Stimulated activated CD8-positive, alpha-beta memory T cell treated with anti-CD3 and anti-CD28 coated beads, Interleukin-2, amount 100 ng/mL, for 48 hours (primary cell): ENCODE results near the gene TMEM252.

ENCODE experiments used
- DNase-seq, 2 donors: peaks; one replicate each; pipeline ENCODE4 v3.0.0-alpha.2; 2020; ENCODE audit warnings: low read depth in 2 of 2

The TMEM252 gene

DNA sequence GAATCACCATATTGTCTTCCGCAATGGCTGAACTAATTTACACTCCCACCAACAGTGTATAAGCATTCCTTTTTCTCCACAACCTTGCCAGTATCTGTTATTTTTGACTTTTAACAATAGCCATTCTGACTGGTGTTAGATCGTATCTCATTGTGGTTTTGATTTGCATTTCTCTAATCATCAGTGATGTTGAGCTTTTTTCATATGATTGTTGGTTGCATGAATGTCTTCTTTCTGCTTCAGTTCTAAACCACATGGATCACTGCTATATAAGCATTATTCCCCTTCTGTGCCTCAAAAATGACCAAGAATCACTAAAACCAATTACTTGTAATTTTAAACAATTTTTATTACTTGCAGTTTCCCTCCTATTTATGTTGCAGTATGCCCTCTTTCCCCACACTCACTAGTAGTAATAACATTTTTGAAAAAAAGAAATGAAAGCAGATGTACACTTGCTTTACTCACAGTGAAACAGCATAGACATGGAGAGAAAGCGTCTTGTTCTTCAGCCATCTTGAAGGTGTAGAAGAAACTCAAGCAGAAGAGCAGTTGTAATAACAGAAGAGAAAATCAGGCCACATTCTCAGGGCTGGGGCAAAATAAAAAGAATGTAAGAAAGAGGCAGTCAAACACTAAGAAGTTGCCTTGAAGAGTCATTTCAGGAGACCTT lies 4.5 kb upstream of the TMEM252 start:
- DNase-seq, result no peak

DNA sequence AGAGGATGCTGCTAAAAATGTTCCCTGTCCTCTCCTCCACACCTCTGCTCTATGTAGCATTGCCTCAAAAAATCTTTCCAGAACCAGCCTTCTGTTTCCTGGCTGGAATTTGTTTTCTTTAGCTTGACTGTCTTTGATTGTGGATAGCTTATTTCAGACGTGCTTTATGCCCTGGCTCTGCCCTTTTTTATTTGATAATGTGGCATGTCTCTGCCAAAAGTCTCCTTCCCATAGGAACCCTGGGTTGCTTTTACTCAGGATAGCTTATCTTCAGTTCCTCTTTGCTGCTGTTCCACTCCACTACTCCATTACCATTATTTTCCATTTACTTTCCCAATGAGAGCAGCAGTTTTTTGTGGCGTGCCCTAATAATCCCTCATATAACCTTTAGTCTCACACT lies 885 bp upstream of the TMEM252 start:
- no peak for DNase-seq

DNA sequence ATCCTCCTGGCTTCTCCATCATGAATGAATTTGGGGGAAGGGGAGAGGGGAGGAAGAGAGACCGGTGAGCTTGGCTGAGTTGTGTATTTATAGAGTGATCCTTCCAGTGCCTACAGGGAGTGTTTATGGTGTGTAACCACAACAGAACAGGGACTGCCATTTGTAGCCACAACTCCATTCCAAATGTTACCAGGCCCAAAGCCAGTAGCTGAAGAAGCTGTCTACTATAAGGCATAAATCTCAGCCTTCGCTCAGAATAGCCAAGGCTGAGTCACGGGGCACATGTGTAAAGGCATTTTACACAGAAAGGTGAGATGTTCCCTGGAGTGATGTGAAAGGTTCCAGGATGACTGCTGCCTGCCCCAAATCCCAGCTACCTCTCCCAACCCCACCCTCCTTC lies 2.5 kb downstream of the TMEM252 start:
- no peak for DNase-seq

DNA sequence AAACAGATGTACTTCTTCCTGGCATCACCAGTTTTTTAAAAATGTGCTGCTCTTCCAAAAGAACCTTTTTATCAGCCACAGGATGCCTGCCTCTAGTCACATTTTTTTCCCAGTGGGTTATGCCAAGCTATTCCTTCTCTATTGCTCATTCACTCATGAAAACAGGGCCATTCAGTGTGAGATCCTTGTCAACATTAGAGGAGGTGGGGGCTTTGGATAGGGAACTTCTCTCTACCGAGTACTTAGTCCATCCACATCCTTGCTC lies 3.1 kb downstream of the TMEM252 start:
- DNase-seq, result no peak

DNA sequence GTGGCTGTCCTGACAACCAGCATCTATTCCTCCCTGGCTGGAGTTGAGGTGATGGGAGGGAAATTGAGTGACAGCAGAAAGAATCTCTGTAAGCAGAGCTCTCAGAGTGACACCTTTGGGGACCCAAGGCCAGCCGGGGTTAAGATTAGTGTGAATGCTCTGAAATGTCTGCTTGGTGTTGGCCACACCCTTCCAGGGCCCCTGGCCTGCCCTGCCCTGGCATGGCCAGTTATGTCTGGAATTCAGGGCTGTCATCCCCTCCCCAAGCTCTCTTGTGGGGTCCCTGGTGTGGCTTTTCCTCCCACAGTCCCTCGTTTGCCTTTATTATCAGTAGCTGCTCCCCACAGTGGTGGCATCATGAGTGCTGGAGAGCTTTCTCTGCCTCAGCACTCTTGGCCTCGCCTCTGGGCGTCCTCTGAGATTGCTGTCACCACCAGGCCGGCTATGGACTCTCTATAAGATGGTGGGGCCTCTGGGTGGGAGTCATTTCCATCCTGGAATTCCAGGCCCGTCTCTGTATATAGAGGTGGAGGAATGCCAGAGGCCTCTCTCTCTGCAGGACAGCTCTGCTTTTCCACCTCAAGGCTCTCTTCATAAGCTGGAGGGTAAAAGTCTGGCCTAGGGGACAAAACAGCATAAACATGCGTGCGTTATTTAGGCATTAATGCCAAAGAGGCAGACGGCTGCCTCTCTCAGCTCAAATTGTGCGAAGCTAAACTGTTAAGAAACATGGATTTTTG lies 3.6 kb downstream of the TMEM252 start:
- no peak for DNase-seq

DNA sequence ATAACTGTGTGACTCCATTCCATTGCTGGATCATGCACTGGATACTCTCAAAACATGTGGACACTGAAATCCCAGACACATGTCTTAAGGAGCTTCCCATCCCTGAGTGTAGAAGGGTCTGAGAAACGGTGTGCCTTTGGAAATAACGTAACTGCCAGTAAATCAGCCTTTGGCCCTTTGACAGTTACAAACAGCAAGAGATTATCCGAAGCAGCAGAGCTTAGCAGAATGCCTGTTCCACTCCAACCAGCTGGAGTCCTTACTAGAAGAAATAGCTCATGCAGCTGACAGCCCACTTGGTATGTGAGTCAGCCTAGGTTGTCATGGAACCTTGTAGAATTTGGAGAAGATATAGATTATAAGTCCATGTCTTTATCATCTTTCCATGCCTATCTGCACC lies 7.0 kb downstream of the TMEM252 start:
- DNase-seq, result no peak

DNA sequence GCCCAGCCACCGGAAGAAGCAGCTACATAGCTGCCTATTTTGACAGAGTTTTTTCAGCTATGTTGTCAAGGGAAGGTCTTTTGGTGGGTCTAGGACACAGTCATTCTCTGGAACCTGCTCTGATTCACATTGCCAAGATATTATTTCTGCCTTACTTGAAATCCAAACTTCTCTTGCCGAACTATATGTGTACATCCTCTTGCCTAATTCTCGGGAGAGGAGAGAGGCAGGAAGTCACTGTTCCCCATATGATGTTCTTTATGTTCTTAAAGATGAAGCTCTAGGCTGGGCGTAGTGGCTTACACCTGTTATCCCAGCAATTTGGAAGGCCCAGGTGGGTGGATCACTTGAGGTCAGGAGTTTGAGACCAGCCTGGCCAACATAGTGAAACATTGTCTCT lies 8.6 kb downstream of the TMEM252 start:
- no peak for DNase-seq

DNA sequence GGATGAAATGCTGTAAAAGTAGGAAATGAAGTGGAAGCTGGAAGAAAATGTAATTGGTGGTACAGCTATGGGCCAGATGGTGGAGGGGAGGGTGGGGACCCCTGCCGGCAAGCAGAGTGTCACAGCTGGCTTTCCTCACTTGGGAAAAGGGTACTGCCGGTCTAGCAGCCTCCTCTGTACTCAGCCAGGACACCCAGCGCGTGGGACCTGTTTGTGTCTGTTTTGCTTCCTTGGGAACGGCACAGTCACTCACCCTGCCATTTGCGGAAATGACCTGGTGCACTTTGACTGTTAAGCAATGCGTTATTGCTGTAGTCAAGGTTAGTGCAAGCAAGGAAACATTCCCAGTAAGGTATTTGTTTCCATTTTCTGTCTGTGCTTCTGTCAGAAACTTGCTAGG lies 10.1 kb downstream of the TMEM252 start:
- DNase-seq, result no peak

DNA sequence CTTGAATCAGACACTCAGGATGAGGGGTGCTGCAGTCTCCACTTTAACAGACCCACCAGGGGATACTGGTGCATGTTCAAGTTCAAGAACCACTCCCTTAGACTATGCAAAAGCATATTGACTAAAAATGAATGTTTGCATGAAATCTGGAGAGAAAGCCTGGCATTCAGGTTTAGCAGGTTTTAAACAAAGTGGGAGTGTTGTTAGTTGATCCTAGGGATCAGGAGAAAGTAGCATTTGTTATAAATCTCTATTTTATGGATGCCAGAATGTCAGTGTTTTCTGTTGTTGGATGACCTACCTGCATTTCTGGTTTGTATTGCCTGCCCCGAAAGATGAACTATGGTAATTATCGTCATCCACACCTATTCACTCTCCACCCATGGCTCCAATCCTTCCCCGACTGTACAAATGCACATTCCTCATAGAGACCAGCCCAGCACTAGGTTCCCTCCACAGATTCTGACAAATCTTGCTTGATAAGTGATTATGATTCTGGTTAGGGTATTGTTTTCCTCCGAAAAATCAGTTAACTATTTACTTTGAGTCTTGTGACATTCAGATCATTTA lies 17.2 kb downstream of the TMEM252 start:
- DNase-seq, result no peak

DNA sequence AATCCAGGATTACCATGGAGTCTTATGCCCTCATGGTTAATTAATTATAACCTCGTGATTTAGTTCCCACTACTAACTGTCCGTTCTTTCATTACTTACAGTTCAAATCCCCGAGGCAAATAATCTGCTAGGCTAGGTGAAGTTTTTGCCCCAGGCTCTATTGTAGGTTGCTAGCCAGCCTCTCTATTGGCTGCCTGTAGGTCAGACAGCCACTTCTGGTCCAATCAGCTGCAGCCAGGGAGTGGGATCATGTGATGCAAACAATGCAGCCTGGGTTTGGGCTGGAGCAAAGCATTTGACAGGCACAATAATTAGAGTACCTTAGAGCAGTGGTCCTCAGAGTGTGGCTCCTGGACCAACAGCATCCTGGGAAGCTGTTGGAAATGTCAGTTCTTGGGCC lies 17.7 kb downstream of the TMEM252 start:
- no peak for DNase-seq

DNA sequence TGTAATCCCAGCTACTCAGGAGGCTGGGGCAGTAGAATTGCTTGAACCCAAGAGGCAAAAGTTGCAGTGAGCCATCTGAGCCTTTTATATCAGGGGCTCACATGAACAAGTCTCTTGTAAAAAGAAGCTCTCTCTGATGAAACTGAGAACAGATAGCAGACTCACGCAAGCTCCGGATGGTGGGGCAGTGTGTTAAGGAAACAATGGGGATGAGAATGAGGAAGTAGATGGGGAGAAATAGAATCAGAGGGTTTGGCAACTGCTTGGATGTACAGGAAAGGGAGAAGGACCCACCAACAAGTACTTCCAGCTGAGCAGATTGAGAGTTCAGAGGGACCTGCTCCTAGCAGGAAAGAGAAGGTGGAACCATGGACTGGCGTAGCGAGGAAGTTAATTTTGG lies 18.6 kb downstream of the TMEM252 start:
- DNase-seq, result no peak

DNA sequence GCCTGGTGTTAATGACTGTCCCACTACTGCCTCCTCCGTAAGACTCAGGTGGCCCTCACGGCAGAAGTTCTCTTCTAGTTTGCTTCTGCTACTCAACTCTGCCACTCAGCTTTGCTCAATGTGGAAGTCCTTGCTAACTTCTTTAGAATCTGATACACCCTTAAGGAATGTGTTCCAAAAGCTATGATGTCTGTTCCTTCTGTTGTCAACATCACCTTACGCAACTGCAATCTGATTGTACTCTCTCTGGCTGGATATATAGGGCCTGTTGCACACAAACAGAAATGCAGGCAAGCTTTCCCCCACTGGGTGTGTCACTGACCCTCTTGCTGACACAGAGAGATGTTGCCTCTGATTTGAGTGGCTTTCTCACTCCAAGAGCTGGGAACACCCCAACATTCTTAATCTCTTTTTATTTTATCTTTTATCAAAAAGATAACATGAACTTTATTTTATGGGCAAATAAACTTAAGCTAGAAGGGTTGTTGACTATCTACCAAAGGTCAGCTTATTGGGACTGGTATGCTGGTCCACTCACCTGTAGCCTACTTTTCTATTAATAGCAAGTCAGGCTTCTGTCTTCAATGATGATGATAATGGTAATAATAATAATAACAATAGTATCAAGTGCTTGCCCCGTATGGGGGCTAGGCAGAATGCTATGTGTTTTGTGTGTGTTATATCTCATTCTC lies 25.2 kb downstream of the TMEM252 start:
- DNase-seq, result no peak

DNA sequence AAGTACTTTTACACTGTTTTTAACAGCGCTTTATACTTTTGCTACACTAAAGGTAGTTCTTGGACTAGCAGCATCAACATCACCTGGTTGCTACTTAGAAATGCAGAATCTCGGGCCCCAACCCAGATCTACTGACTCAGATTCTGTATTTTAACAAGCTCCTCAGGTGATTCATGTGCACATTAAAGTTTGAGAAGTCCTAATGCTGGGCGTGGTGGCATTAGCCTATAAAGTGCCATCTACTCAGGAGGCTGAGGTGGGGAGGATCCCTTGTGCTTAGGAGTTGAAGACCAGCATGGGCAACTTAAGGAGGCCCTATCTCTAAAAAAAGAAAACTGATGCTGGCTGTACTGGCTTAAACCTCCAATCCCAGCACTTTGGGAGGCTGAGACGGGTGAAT lies 26.7 kb downstream of the TMEM252 start:
- no peak for DNase-seq

DNA sequence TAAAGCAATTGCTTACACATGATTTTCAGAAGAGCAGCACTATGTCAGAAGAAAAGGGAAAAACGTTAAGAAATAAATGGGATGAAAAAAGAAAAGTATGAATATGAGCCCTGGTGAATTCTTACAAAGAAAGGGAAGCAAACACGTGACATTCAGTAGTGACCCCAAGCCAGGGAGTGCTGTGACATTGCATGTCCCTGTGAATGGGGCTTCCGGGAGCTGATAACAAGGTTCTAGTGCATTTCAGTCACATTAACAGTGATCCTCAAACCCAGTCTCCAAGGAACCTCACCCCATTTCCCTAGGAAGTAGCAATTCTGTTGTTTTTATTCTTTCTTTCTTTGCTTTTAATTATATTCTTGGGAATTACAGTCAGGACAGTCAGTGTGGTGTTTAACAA lies 27.3 kb downstream of the TMEM252 start:
- no peak for DNase-seq

DNA sequence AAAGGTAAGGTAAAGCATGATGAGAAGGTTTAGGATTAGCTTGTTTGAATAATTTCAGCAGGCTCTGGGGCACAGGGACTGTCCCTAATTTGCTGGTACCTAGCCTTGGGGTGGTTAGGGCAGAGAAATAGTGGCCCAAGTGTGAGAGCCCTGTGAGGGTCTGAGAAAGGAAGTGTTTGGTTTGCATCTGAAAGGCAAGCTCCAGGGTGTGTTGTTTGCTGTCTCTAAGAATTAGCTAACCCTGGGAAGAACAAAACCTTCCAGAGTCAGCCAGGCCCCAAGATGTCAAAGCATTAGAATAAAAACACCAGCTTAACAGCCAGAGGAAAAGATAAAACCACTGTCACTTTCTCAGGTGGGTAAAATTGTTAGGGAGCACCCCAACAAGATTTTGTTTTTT lies 31.0 kb downstream of the TMEM252 start:
- no peak for DNase-seq

DNA sequence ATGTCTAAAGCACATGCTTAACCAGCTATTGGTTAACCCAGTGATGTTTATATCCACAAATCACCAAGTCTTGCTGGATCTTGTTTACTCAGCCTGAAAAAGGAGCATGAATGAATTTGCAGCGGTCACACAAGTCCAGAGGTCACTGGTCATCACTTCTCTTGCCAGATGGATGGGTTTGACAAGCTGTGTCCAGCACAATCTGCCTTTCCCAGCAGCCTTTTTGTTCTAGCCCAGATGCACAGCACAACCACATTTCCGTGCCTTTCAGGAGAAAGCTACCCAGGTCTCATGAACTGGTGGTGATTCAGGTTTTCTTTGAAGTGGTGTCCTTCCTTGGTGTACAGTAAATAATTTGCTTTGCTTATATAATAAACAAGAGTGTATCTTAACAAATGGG lies 32.1 kb downstream of the TMEM252 start:
- DNase-seq, result no peak

DNA sequence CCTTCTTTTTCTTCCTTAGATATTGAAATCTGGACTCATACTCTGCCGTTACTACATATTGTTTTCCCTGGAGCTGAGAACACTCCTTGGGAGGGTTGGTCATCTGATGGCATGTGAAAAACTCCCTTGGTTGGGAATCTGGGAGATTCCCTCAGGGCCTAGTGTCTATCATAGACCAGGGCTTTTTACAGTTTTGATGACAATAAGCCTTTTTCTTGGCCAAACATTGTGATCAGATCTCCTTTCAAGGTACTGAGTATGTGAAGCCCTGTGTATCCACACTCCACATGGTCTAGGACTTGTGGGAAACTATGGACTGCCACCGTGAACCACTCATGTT lies 32.9 kb downstream of the TMEM252 start:
- DNase-seq, result no peak

DNA sequence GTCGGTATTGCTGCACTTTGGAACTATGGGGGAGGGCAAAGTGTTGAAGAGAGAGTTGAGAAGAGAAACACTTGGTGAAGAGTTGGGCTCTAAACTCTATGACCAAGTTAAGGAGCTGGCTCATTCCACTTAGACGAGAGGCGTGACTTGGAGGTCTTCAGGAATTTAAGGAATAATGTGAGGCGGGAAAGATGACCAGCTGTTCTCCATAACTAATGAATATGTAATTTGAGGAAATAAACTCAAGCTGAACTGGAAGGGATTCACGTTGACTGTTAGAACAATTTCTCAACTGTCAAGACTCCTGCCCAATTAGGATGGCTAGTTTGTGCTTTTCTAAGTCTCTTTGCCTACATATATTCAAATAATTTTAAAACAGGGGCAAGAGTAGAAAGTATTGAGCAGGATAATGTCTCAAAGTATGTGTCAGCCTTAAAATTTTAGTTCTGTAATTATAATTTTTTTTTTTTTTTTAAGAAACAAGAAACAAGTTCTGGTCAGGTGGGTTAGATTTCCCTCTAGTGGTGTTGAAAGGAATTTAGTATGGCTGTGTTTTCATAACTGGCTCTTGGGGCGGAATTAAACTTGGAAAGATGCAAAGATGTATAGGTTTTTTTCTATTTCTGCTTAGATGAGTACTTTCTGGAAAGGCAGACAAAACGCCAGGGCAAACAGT lies 33.4 kb downstream of the TMEM252 start:
- no peak for DNase-seq

DNA sequence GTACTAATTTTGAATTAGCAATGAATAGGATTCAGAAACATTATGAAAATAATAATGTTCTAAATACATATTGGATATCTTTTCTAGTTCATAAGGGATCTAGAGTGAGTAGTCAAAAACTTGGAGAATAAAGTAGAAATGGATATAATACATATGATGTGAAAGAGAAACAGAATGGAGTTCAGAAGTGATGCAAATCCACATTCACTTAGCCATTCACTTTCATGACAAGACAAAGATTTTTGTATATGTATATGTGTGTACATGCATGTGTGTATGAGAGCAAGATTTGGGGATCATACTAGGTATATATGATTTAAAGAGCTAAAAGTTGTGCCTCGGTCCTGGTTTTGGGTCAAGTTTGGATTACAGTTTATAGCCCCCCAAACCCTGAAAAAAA lies 34.1 kb downstream of the TMEM252 start:
- no peak for DNase-seq

DNA sequence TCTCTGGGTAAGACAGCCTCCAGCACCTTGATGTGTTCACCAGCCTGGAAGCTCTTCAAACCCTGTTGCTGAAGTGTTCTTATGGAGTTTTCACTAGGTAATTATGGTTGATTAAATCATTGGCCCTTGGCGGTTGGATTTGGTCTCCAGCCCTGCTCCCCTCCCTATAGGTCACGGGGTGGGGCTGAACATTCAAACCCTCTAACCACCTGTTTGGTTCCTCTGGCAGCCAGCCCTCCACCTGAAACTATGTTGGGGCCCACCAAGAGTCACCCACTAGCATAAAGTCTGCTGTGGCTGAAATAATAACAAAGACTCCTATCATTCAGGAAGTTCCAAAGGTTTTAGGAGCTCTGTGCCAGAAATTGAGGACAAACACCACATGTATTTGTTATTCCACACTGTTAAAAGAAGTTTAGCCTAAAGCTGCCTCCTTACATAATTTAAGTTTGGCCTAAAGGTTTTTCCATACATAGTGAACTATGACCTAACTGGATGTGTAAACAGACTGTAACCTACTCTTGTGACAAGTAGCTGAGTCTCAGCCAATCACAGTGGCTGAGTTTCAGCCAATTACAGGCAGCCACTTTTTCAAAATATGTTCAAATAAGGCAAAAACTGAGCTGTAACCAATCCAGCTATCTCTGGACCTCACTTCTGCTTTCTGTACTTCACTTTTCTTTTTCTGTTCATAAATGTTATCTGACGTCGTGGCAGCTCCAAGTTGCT lies 34.8 kb downstream of the TMEM252 start:
- no peak for DNase-seq

DNA sequence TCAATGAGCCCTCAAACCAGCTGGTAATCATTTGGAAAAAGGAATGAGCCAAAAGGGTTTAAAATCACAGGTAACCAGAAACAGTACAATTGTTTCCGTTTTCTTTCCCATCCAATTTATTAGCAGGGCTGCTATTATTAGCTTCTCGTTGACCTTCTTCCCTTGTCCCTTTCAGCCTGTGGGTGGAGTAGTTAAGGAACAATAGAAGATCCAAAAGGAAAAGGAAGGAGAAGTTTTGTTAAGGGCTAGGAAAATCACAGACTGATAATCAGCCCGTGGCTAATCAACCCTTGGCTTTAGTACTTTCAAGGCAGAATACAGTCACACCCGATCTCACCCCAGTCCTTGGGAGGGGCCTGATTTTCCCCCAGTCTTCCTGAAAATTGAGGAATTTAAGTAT lies 38.4 kb downstream of the TMEM252 start:
- DNase-seq, result no peak
